Hematopoietic multipotent progenitor cell (in vitro differentiated cells): ENCODE data around the gene BPIFB4. TPM values are rescaled to one million over a fixed set of nuclear protein-coding genes. Genes with fewer than 3 reads are reported as not detected.
"Not testable (repeated sequence)": the region's sequence is repeated elsewhere in the genome, so short reads cannot be mapped to it uniquely, and the experiment has no call there.

ENCODE experiments used
- DNase-seq, 3 donors: peaks; one replicate each; pipeline ENCODE4 v3.0.0-alpha.2; 2011 to 2015; ENCODE audit warnings: low read depth in 2 of 3, low spot score in 2 of 3
- total RNA-seq: library from RNA; depleted of rRNA; stranded (reverse); fragments of >200 nt; gene quantifications from one replicate; pipeline ENCODE4 v1.2.3, GENCODE V29; 2012

Gene BPIFB4
- total RNA-seq, 1 donor, result not detected

GRCh38 chr20:33112547-33113386 lies 33.3 kb downstream of the BPIFB4 start:
- no peak for DNase-seq

- DNase-seq, result no peak
These were observed 34.0 kb downstream of the BPIFB4 start for GRCh38 chr20:33113387-33113908.

- DNase-seq, result not testable (repeated sequence)
These were observed 36.1 kb downstream of the BPIFB4 start for GRCh38 chr20:33115501-33115900.

- DNase-seq, result no peak
These were observed 40.6 kb downstream of the BPIFB4 start for GRCh38 chr20:33119725-33120720.

- DNase-seq, result no peak
These were observed 41.5 kb downstream of the BPIFB4 start for GRCh38 chr20:33120934-33121333.

GRCh38 chr20:33122297-33122696 lies 42.9 kb downstream of the BPIFB4 start:
- not testable (repeated sequence) for DNase-seq

GRCh38 chr20:33124261-33124660 lies 44.8 kb downstream of the BPIFB4 start:
- no peak for DNase-seq

- no peak for DNase-seq
These were observed 45.6 kb downstream of the BPIFB4 start for GRCh38 chr20:33124994-33125393.

- DNase-seq, result no peak
These were observed 46.5 kb downstream of the BPIFB4 start for GRCh38 chr20:33125983-33126382.

- DNase-seq, result no peak
These were observed 48.1 kb downstream of the BPIFB4 start for GRCh38 chr20:33127422-33128097.

- DNase-seq, result no peak
These were observed 51.2 kb downstream of the BPIFB4 start for GRCh38 chr20:33130568-33131061.

- DNase-seq, result no peak
These were observed 52.6 kb downstream of the BPIFB4 start for GRCh38 chr20:33131949-33132473.

- DNase-seq, result no peak
These were observed 53.3 kb downstream of the BPIFB4 start for GRCh38 chr20:33132513-33133372.

- no peak for DNase-seq
These were observed 54.0 kb downstream of the BPIFB4 start for GRCh38 chr20:33133373-33133941.

- DNase-seq, result no peak
These were observed 57.8 kb downstream of the BPIFB4 start for GRCh38 chr20:33137195-33137594.

GRCh38 chr20:33139467-33139866 lies 60.0 kb downstream of the BPIFB4 start:
- no peak for DNase-seq

GRCh38 chr20:33145521-33145920 lies 66.1 kb downstream of the BPIFB4 start:
- no peak for DNase-seq

GRCh38 chr20:33147299-33147698 lies 67.9 kb downstream of the BPIFB4 start:
- DNase-seq, result no peak

GRCh38 chr20:33148040-33148439 lies 68.6 kb downstream of the BPIFB4 start:
- no peak for DNase-seq
